ENCODE measurements around the gene DLL3. TPM values are rescaled to one million over a fixed set of nuclear protein-coding genes. Genes with fewer than 3 reads are reported as not detected.
"Not testable (repeated sequence)": the region's sequence is repeated elsewhere in the genome, so short reads cannot be mapped to it uniquely, and the experiment has no call there.

Gene DLL3
- 7.9 TPM for polyA plus RNA-seq (2013, experiment 1 of 4)
- 4.3 TPM for polyA plus RNA-seq (2013, experiment 2 of 4)
- 9.9 TPM for polyA plus RNA-seq (2013, experiment 3 of 4)
- 13.3 TPM for polyA plus RNA-seq (2013, experiment 4 of 4)

- Histone ChIP-seq H3K27ac (ENCODE audit: insufficient read depth, low read depth, low read length, poor library complexity, severe bottlenecking) (peak within 1 kb of the TSS; percentile 64), H3K27me3 (ENCODE audit: control insufficient read depth, insufficient read depth, low read length, poor library complexity, severe bottlenecking) (peaks cover 65% of the 10 kb centered on the region), H3K36me3 (ENCODE audit: control insufficient read depth, insufficient read depth, low read length) (no peaks in the 10 kb centered on the region), H3K9me3 (ENCODE audit: control insufficient read depth, low read length) (no peaks in the 10 kb centered on the region), H3K4me3 (ENCODE audit: insufficient read depth, low read depth, low read length) (peak within 1 kb of the TSS; percentile 31), H3K4me1 (ENCODE audit: control insufficient read depth, insufficient read depth, low read length) (peaks cover 6% of the 10 kb centered on the region)
- 2% methylated on average over 57 to 60 of the region's 60 CpGs for WGBS, 2 experiments
Observed at GRCh38 chr19:39498798-39499642, at the start of gene DLL3. TSS of gene DLL3 (plus strand) at chr19:39498947. CDS start at chr19:39498975, 28 bp downstream.

- Histone ChIP-seq H3K9me3 (ENCODE audit: control insufficient read depth, low read length) (no peaks in the 10 kb centered on the region), H3K4me1 (ENCODE audit: control insufficient read depth, insufficient read depth, low read length) (peaks cover 8% of the 10 kb centered on the region), H3K27me3 (ENCODE audit: control insufficient read depth, insufficient read depth, low read length, poor library complexity, severe bottlenecking) (no peaks in the 10 kb centered on the region), H3K36me3 (ENCODE audit: control insufficient read depth, insufficient read depth, low read length) (peaks cover 6% of the 10 kb centered on the region), H3K27ac (ENCODE audit: insufficient read depth, low read depth, low read length, poor library complexity, severe bottlenecking) (no peak overlapping the region), H3K4me3 (ENCODE audit: insufficient read depth, low read depth, low read length) (no peak overlapping the region)
- 93 to 94% methylated on average over 8 of the region's 8 CpGs for WGBS, 2 experiments
Observed at GRCh38 chr19:39449116-39449797, 49.5 kb upstream of the DLL3 start.

GRCh38 chr19:39451257-39451656 lies 47.5 kb upstream of the DLL3 start:
- H3K9me3 ChIP-seq (ENCODE audit: control insufficient read depth, low read length); H3K4me3 ChIP-seq (ENCODE audit: insufficient read depth, low read depth, low read length); H3K4me1 ChIP-seq (ENCODE audit: control insufficient read depth, insufficient read depth, low read length); H3K36me3 ChIP-seq (ENCODE audit: control insufficient read depth, insufficient read depth, low read length); H3K27me3 ChIP-seq (ENCODE audit: control insufficient read depth, insufficient read depth, low read length, poor library complexity, severe bottlenecking); H3K27ac ChIP-seq (ENCODE audit: insufficient read depth, low read depth, low read length, poor library complexity, severe bottlenecking): not testable (repeated sequence)
- 93 to 95% methylated on average over 8 of the region's 8 CpGs for WGBS, 2 experiments

GRCh38 chr19:39463403-39463802 lies 35.3 kb upstream of the DLL3 start:
- Histone ChIP-seq H3K9me3 (ENCODE audit: control insufficient read depth, low read length) (no peaks in the 10 kb centered on the region), H3K27ac (ENCODE audit: insufficient read depth, low read depth, low read length, poor library complexity, severe bottlenecking) (no peak overlapping the region), H3K4me1 (ENCODE audit: control insufficient read depth, insufficient read depth, low read length) (no peaks in the 10 kb centered on the region), H3K36me3 (ENCODE audit: control insufficient read depth, insufficient read depth, low read length) (peaks cover 46% of the 10 kb centered on the region), H3K27me3 (ENCODE audit: control insufficient read depth, insufficient read depth, low read length, poor library complexity, severe bottlenecking) (no peaks in the 10 kb centered on the region), H3K4me3 (ENCODE audit: insufficient read depth, low read depth, low read length) (no peak overlapping the region)
- 95 to 96% methylated on average over 3 of the region's 3 CpGs for WGBS, 2 experiments

- H3K4me1 ChIP-seq (ENCODE audit: control insufficient read depth, insufficient read depth, low read length) = no peaks in the 10 kb centered on the region
- peaks cover 53% of the 10 kb centered on the region for H3K36me3 ChIP-seq (ENCODE audit: control insufficient read depth, insufficient read depth, low read length)
- H3K27ac ChIP-seq (ENCODE audit: insufficient read depth, low read depth, low read length, poor library complexity, severe bottlenecking) = no peak overlapping the region
- whole genome bisulfite sequencing, 2 experiments = 93 to 96% methylated on average over 18 of the region's 18 CpGs
- H3K4me3 ChIP-seq (ENCODE audit: insufficient read depth, low read depth, low read length) = no peak overlapping the region
- H3K27me3 ChIP-seq (ENCODE audit: control insufficient read depth, insufficient read depth, low read length, poor library complexity, severe bottlenecking) = no peaks in the 10 kb centered on the region
- H3K9me3 ChIP-seq (ENCODE audit: control insufficient read depth, low read length) = no peaks in the 10 kb centered on the region
Observed at GRCh38 chr19:39465956-39466747, 32.6 kb upstream of the DLL3 start.

- Histone ChIP-seq H3K27ac (ENCODE audit: insufficient read depth, low read depth, low read length, poor library complexity, severe bottlenecking) (no peak overlapping the region), H3K36me3 (ENCODE audit: control insufficient read depth, insufficient read depth, low read length) (peaks cover 61% of the 10 kb centered on the region), H3K4me1 (ENCODE audit: control insufficient read depth, insufficient read depth, low read length) (no peaks in the 10 kb centered on the region), H3K9me3 (ENCODE audit: control insufficient read depth, low read length) (no peaks in the 10 kb centered on the region), H3K27me3 (ENCODE audit: control insufficient read depth, insufficient read depth, low read length, poor library complexity, severe bottlenecking) (no peaks in the 10 kb centered on the region), H3K4me3 (ENCODE audit: insufficient read depth, low read depth, low read length) (no peak overlapping the region)
- WGBS, 2 experiments = 94 to 97% methylated on average over 7 of the region's 7 CpGs
Observed at GRCh38 chr19:39467941-39468340, 30.8 kb upstream of the DLL3 start.

- no peaks in the 10 kb centered on the region for H3K9me3 ChIP-seq (ENCODE audit: control insufficient read depth, low read length)
- no peaks in the 10 kb centered on the region for H3K27me3 ChIP-seq (ENCODE audit: control insufficient read depth, insufficient read depth, low read length, poor library complexity, severe bottlenecking)
- H3K36me3 ChIP-seq (ENCODE audit: control insufficient read depth, insufficient read depth, low read length) = peaks cover 63% of the 10 kb centered on the region
- WGBS, 2 experiments = 92 to 94% methylated on average over 11 of the region's 11 CpGs
- no peaks in the 10 kb centered on the region for H3K4me1 ChIP-seq (ENCODE audit: control insufficient read depth, insufficient read depth, low read length)
- no peak overlapping the region for H3K4me3 ChIP-seq (ENCODE audit: insufficient read depth, low read depth, low read length)
- no peak overlapping the region for H3K27ac ChIP-seq (ENCODE audit: insufficient read depth, low read depth, low read length, poor library complexity, severe bottlenecking)
Observed at GRCh38 chr19:39469036-39469435, 29.7 kb upstream of the DLL3 start.

GRCh38 chr19:39469567-39469966 lies 29.2 kb upstream of the DLL3 start:
- WGBS, 2 experiments = 86 to 87% methylated on average over 6 of the region's 6 CpGs
- H3K36me3 ChIP-seq (ENCODE audit: control insufficient read depth, insufficient read depth, low read length) = peaks cover 66% of the 10 kb centered on the region
- no peak overlapping the region for H3K4me3 ChIP-seq (ENCODE audit: insufficient read depth, low read depth, low read length)
- no peak overlapping the region for H3K27ac ChIP-seq (ENCODE audit: insufficient read depth, low read depth, low read length, poor library complexity, severe bottlenecking)
- H3K27me3 ChIP-seq (ENCODE audit: control insufficient read depth, insufficient read depth, low read length, poor library complexity, severe bottlenecking) = no peaks in the 10 kb centered on the region
- H3K9me3 ChIP-seq (ENCODE audit: control insufficient read depth, low read length) = no peaks in the 10 kb centered on the region
- no peaks in the 10 kb centered on the region for H3K4me1 ChIP-seq (ENCODE audit: control insufficient read depth, insufficient read depth, low read length)

- Histone ChIP-seq H3K4me3 (ENCODE audit: insufficient read depth, low read depth, low read length) (no peak overlapping the region), H3K27ac (ENCODE audit: insufficient read depth, low read depth, low read length, poor library complexity, severe bottlenecking) (no peak overlapping the region), H3K9me3 (ENCODE audit: control insufficient read depth, low read length) (no peaks in the 10 kb centered on the region), H3K36me3 (ENCODE audit: control insufficient read depth, insufficient read depth, low read length) (peaks cover 65% of the 10 kb centered on the region), H3K4me1 (ENCODE audit: control insufficient read depth, insufficient read depth, low read length) (no peaks in the 10 kb centered on the region), H3K27me3 (ENCODE audit: control insufficient read depth, insufficient read depth, low read length, poor library complexity, severe bottlenecking) (no peaks in the 10 kb centered on the region)
- WGBS, 2 experiments = 90 to 98% methylated on average over 7 of the region's 7 CpGs
Observed at GRCh38 chr19:39470724-39471339, 27.9 kb upstream of the DLL3 start.
